Endothelial cell of umbilical vein (primary cell): ENCODE results near the gene R3HDM2. TPM values are rescaled to one million over a fixed set of nuclear protein-coding genes. Genes with fewer than 3 reads are reported as not detected.

Experiments used
- BruUV-seq: library from RNA; stranded (reverse); fragments of 400-500 nt; replicated peaks from 2 replicates; lab custom pipeline; 2021; lab: Mats Ljungman, UMichigan
- CTCF ChIA-PET: fragments of 300-600, 350-600 bp; sonication (Branson Sonifier 250); formaldehyde crosslinking; loops from one replicate; lab custom pipeline; 2021; ENCODE audit warnings: antibody characterized with exemption, inconsistent platforms; lab: Charles Lee
- POLR2A ChIA-PET: fragments of 300-600, 350-600 bp; sonication (Branson Sonifier 250); formaldehyde crosslinking; loops from one replicate; lab custom pipeline; 2021; ENCODE audit warnings: antibody characterized with exemption, inconsistent platforms; lab: Charles Lee
- DNase-seq: peaks from one replicate; pipeline ENCODE4 v3.0.0-alpha.2; 2011; ENCODE audit warnings: low read depth, low spot score
- FAIRE-seq: peaks from 2 replicates; lab custom pipeline; 2011; peaks lifted over from hg19 to GRCh38; lab: Jason Lieb, UNC
- H2AFZ ChIP-seq: 2 replicates; pipeline ENCODE4 v1.6.0; 2012; ENCODE audit warnings: low read depth, low read length, control low read depth, inconsistent platforms
- H3K27ac ChIP-seq: 2 replicates; pipeline ENCODE4 v1.5.1; 2011; ENCODE audit warnings: low read depth, mild to moderate bottlenecking, control low read depth, low read length, moderate library complexity; ENCODE audit not compliant: insufficient read depth
- H3K27me3 ChIP-seq, 2 experiments: 2 replicates each; pipeline versions ENCODE4 v1.6.0 to v1.6.1; 2011; ENCODE audit warnings: low read length in 2 of 2, mixed read lengths in 1 of 2; ENCODE audit not compliant: control insufficient read depth in 2 of 2, insufficient read depth in 2 of 2
- H3K36me3 ChIP-seq, 2 experiments: 2 replicates in 1 of 2; 3 replicates in 1 of 2; pipeline ENCODE4 v1.5.1; 2011; ENCODE audit warnings: low read length in 2 of 2, mild to moderate bottlenecking in 1 of 2, moderate library complexity in 1 of 2; ENCODE audit not compliant: control insufficient read depth in 2 of 2, insufficient read depth in 2 of 2; ENCODE audit errors: extremely low read depth in 1 of 2
- H3K4me1 ChIP-seq: 3 replicates; pipeline ENCODE4 v1.5.1; 2011; ENCODE audit warnings: mild to moderate bottlenecking, low read length; ENCODE audit not compliant: control insufficient read depth, insufficient read depth; ENCODE audit errors: extremely low read depth
- H3K4me2 ChIP-seq: 2 replicates; pipeline ENCODE4 v1.6.1; 2011; ENCODE audit warnings: low read length, control low read depth, mixed read lengths; ENCODE audit not compliant: insufficient read depth
- H3K4me3 ChIP-seq, 3 experiments: fragments of 200-600 bp in 1 of 3; sonication (generic), shearing (Covaris generic) in 1 of 3; replicated peaks in 1 of 3; 2 replicates each; pipeline ENCODE4 v1.5.1; 2011 to 2016; ENCODE audit warnings: control low read depth in 3 of 3, low read length in 3 of 3, mild to moderate bottlenecking in 2 of 3, inconsistent platforms in 1 of 3, low read depth in 1 of 3, moderate library complexity in 1 of 3; ENCODE audit not compliant: insufficient read depth in 1 of 3
- H3K79me2 ChIP-seq: 2 replicates; pipeline ENCODE4 v1.6.0; 2012; ENCODE audit warnings: low read length, inconsistent platforms; ENCODE audit not compliant: control insufficient read depth, insufficient read depth
- H3K9ac ChIP-seq: replicated peaks from 2 replicates; pipeline ENCODE3; 2011; ENCODE audit warnings: low read length, control low read depth; ENCODE audit not compliant: insufficient read depth; ENCODE audit errors: extremely low read depth
- H3K9me1 ChIP-seq: replicated peaks from 3 replicates; pipeline ENCODE4 v1.6.0; 2011; ENCODE audit warnings: mild to moderate bottlenecking, low read length; ENCODE audit not compliant: control insufficient read depth, insufficient read depth; ENCODE audit errors: extremely low read depth
- H3K9me3 ChIP-seq: replicated peaks from 2 replicates; pipeline ENCODE4 v1.5.1; 2012; ENCODE audit warnings: low read length, inconsistent platforms; ENCODE audit not compliant: control insufficient read depth, insufficient read depth
- H4K20me1 ChIP-seq: replicated peaks from 2 replicates; pipeline ENCODE3; 2011; ENCODE audit warnings: mild to moderate bottlenecking, low read length; ENCODE audit not compliant: control insufficient read depth, insufficient read depth; ENCODE audit errors: extremely low read depth
- CTCF ChIP-seq, 2 donors: IDR thresholded peaks; 1 replicate in 1 of 2; 2 replicates in 1 of 2; pipeline ENCODE4 v1.5.1; 2011; ENCODE audit warnings: low read length in 2 of 2, mild to moderate bottlenecking in 2 of 2, moderate library complexity in 2 of 2, control low read depth in 1 of 2, inconsistent platforms in 1 of 2, low read depth in 1 of 2; ENCODE audit not compliant: insufficient read depth in 1 of 2; ENCODE audit errors: extremely low read depth in 1 of 2
- POLR2A ChIP-seq: IDR thresholded peaks from 2 replicates; pipeline ENCODE4 v1.6.1; 2012; ENCODE audit warnings: low read depth, mild to moderate bottlenecking, control low read depth, low read length
- dilution Hi-C: fragments of 300-500 bp; cut with MboI; formaldehyde crosslinking; loops from one replicate; pipeline ENCODE4 v1.15.0; 2019; ENCODE audit warnings: low sequenced_read_pairs; ENCODE audit not compliant: extremely low pct_ligation_motif_present
- intact Hi-C: fragments of 100-400 bp; cut with micrococcal nuclease; formaldehyde crosslinking; loops from one replicate; pipeline ENCODE4 v1.10.0; 2022
- polyA plus RNA-seq, 4 experiments: library from polyadenylated mRNA; depleted of rRNA in 3 of 4; stranded (reverse) in 3 of 4; unstranded in 1 of 4; fragments of >200 nt; gene quantifications; 2 replicates each; pipeline versions ENCODE4 v1.2.1 to v1.2.3, GENCODE V29; 2011 to 2012; ENCODE audit warnings: missing spikeins in 1 of 4
- total RNA-seq: library from RNA; stranded (reverse); gene quantifications from 2 replicates; pipeline ENCODE4 v1.2.3, GENCODE V29; 2021

The R3HDM2 gene
- total and polyA plus RNA-seq, 2 donors (not counting 3 experiments of a cell fraction or from before 2014, with no cell fraction given): 26.1 to 31.3 TPM

DNA sequence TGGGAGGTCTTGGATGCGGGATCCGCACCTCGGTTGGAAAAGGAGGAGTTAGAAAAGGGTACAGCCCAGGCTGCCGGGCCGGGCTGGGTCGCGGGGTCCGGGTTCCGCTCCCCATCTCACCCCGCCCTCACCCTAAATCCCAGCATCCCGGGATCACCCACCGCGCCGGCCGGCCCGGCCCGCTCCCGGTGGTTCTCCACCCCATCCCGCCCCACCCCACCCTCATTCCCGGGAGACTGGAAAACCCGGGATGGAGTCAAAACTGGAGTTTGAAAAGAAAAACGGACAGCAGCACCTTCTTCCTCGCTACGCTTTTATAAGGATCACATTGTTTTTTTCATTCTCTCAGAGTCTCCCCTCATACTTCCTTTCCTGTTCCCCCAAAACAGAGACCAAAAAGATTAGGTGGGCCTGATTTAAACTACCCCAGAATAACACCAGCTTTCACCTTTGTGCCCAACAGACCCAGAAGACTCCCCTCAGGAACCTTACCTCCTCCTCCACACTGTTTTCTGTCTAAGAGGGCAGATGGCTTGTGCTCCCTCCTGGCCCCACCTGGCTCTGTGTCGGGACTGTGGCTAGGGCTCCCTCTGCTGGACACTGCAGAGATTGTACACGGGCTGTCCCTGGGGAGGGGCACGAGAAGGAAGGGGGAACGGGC, 31.5 kb upstream of the R3HDM2 start:
- POLR2A ChIA-PET: no interaction called here

More for the DNA sequence above, 31.5 kb upstream of the R3HDM2 start:
- peak overlapping the region; percentile 71 for H2AFZ ChIP-seq
- H3K27me3 ChIP-seq: peaks cover 9 to 12% of the 10 kb centered on the region in 2 experiments
- peak overlapping the region; percentile 46 for H3K9ac ChIP-seq
- BruUV-seq: no TSS peak
- CTCF ChIA-PET: interaction anchor here (0.6 to 2.2 kb wide), 7 partner anchors 9 to 207 kb away, joined by 3 to 9 read pairs (median 4); partner anchors contain the start of gene B4GALNT1
- peak overlapping the region; percentile 47 to 60 (median 47) for H3K4me3 ChIP-seq
- H4K20me1 ChIP-seq: no peaks in the 10 kb centered on the region
- TF ChIP-seq CTCF (IDR thresholded peaks at IDR 0.05; ENCODE audit: extremely low read depth in 1 of 2, insufficient read depth in 1 of 2, low read depth in 1 of 2, low read length in 2 of 2) (peak; percentile 97 to 98), POLR2A (no peak)
- no peaks in the 10 kb centered on the region for H3K9me1 ChIP-seq
- no peaks in the 10 kb centered on the region for H3K36me3 ChIP-seq
- FAIRE-seq (peak; percentile 98), DNase-seq (peak; percentile 90)
- dilution Hi-C loops (no loop called here), intact Hi-C loops (no loop called here)
- no peaks in the 10 kb centered on the region for H3K79me2 ChIP-seq
- H3K9me3 ChIP-seq: no peaks in the 10 kb centered on the region
- H3K4me2 ChIP-seq: peak overlapping the region; percentile 60
- H3K4me1 ChIP-seq: peaks cover 14% of the 10 kb centered on the region
- H3K27ac ChIP-seq: no peak overlapping the region
